IMR-90 (cell line): ENCODE data around the gene ECSIT. TPM values are rescaled to one million over a fixed set of nuclear protein-coding genes. Genes with fewer than 3 reads are reported as not detected.

ENCODE experiments used
- ATAC-seq: fragments of 200-7000 bp; cut with Tn5 transposase; 2 replicates; pipeline ENCODE4 v1.9.1; 2020; ENCODE audit warnings: low read depth, mild to moderate bottlenecking, moderate library complexity
- BruUV-seq: library from RNA; stranded (reverse); fragments of 400-500 nt; replicated peaks from 2 replicates; lab custom pipeline; 2021; lab: Mats Ljungman, UMichigan
- CTCF ChIA-PET: fragments of 300-600 bp; formaldehyde crosslinking; extraction: SDS; loops from one replicate; lab custom pipeline; 2021; ENCODE audit warnings: antibody characterized with exemption; lab: Yijun Ruan, JAX
- POLR2A ChIA-PET: fragments of 300-600 bp; sonication (Branson Sonifier 250); formaldehyde crosslinking; loops from one replicate; lab custom pipeline; 2022; ENCODE audit warnings: antibody characterized with exemption; ENCODE audit not compliant: unreplicated experiment; lab: Charles Lee
- DNase-seq: peaks from one replicate; pipeline ENCODE4 v3.0.0; 2013
- H2AFZ ChIP-seq: replicated peaks from 2 replicates; pipeline ENCODE3; 2013; ENCODE audit warnings: low read length, mild to moderate bottlenecking; ENCODE audit not compliant: poor library complexity
- H2AK5ac ChIP-seq: 2 replicates; pipeline ENCODE4 v1.6.1; 2013; ENCODE audit warnings: low read depth, low read length, inconsistent platforms
- H2AK9ac ChIP-seq: replicated peaks from 2 replicates; pipeline ENCODE3; 2013; ENCODE audit warnings: mild to moderate bottlenecking, low read depth, low read length, moderate library complexity; ENCODE audit not compliant: poor library complexity
- H2BK120ac ChIP-seq: 2 replicates; pipeline ENCODE4 v1.6.1; 2013; ENCODE audit warnings: low read depth, low read length, inconsistent platforms
- H2BK15ac ChIP-seq: 3 replicates; pipeline ENCODE4 v1.6.1; 2013; ENCODE audit warnings: low read depth, low read length, inconsistent platforms
- H2BK20ac ChIP-seq: 2 replicates; pipeline ENCODE4 v1.6.1; 2013; ENCODE audit warnings: low read depth, mild to moderate bottlenecking, inconsistent platforms, low read length, moderate library complexity
- H2BK5ac ChIP-seq: 2 replicates; pipeline ENCODE4 v1.6.1; 2013; ENCODE audit warnings: mild to moderate bottlenecking, low read depth, low read length, inconsistent platforms; ENCODE audit not compliant: poor library complexity, severe bottlenecking
- H3K14ac ChIP-seq: replicated peaks from 2 replicates; pipeline ENCODE4 v1.6.1; 2013; ENCODE audit warnings: low read depth, low read length, inconsistent platforms
- H3K18ac ChIP-seq: 2 replicates; pipeline ENCODE4 v1.6.1; 2013; ENCODE audit warnings: low read depth, low read length, control low read depth
- H3K23ac ChIP-seq: 2 replicates; pipeline ENCODE4 v1.6.1; 2013; ENCODE audit warnings: low read depth, low read length, inconsistent platforms
- H3K27ac ChIP-seq: 2 replicates; pipeline ENCODE4 v1.5.1; 2013; ENCODE audit warnings: mild to moderate bottlenecking, control low read depth, low read length; ENCODE audit not compliant: insufficient read depth
- H3K27me3 ChIP-seq: 2 replicates; pipeline ENCODE4 v1.6.1; 2013; ENCODE audit warnings: low read length; ENCODE audit not compliant: control insufficient read depth, insufficient read depth
- H3K36me3 ChIP-seq: 2 replicates; pipeline ENCODE4 v1.6.1; 2013; ENCODE audit warnings: low read length, mixed read lengths; ENCODE audit not compliant: control insufficient read depth, insufficient read depth
- H3K4ac ChIP-seq: 2 replicates; pipeline ENCODE4 v1.6.1; 2013; ENCODE audit warnings: low read depth, low read length, inconsistent platforms
- H3K4me1 ChIP-seq: 2 replicates; pipeline ENCODE4 v1.6.1; 2013; ENCODE audit warnings: low read length, mixed read lengths; ENCODE audit not compliant: control insufficient read depth, insufficient read depth
- H3K4me2 ChIP-seq: 2 replicates; pipeline ENCODE4 v1.6.1; 2013; ENCODE audit warnings: low read depth, mild to moderate bottlenecking, control low read depth, low read length, moderate library complexity
- H3K4me3 ChIP-seq: 2 replicates; pipeline ENCODE4 v1.5.1; 2013; ENCODE audit warnings: low read depth, mild to moderate bottlenecking, control low read depth, low read length, moderate library complexity; ENCODE audit not compliant: insufficient read depth
- H3K56ac ChIP-seq: 2 replicates; pipeline ENCODE4 v1.6.1; 2013; ENCODE audit warnings: low read length, inconsistent platforms; ENCODE audit not compliant: insufficient read depth; ENCODE audit errors: extremely low read depth
- H3K79me1 ChIP-seq, 2 experiments: 2 replicates each; pipeline ENCODE4 v1.6.1; 2013; ENCODE audit warnings: low read length in 2 of 2, inconsistent platforms in 1 of 2, low read depth in 1 of 2
- H3K9ac ChIP-seq: 2 replicates; pipeline ENCODE4 v1.6.1; 2013; ENCODE audit warnings: low read depth, low read length, control low read depth
- H3K9me1 ChIP-seq: 2 replicates; pipeline ENCODE4 v1.6.1; 2013; ENCODE audit warnings: low read length, inconsistent platforms; ENCODE audit not compliant: insufficient read depth
- H3K9me3 ChIP-seq: 2 replicates; pipeline ENCODE4 v1.6.1; 2013; ENCODE audit warnings: low read length; ENCODE audit not compliant: control insufficient read depth, insufficient read depth
- H4K20me1 ChIP-seq: 2 replicates; pipeline ENCODE4 v1.6.1; 2013; ENCODE audit warnings: low read length, inconsistent platforms; ENCODE audit not compliant: insufficient read depth
- H4K5ac ChIP-seq: 2 replicates; pipeline ENCODE4 v1.6.1; 2013; ENCODE audit warnings: mild to moderate bottlenecking, low read depth, low read length, control low read depth
- H4K8ac ChIP-seq, 2 experiments: 2 replicates each; pipeline ENCODE4 v1.6.1; 2013; ENCODE audit warnings: low read depth in 2 of 2, low read length in 2 of 2, control low read depth in 1 of 2, inconsistent platforms in 1 of 2
- H4K91ac ChIP-seq: 2 replicates; pipeline ENCODE4 v1.6.1; 2013; ENCODE audit warnings: low read depth, low read length, inconsistent platforms; ENCODE audit not compliant: insufficient read depth
- CHD1 ChIP-seq: IDR thresholded peaks from 2 replicates; pipeline ENCODE4 v1.6.1; 2012; ENCODE audit warnings: low read depth, low read length, improper control_type of control experiment
- ELK1 ChIP-seq: fragments of 150-350 bp; IDR thresholded peaks from 2 replicates; pipeline ENCODE4 v1.6.1; 2016; ENCODE audit warnings: low read depth, mild to moderate bottlenecking, low read length, moderate library complexity, borderline replicate concordance
- FOS ChIP-seq: fragments of 150-350 bp; IDR thresholded peaks from 2 replicates; pipeline ENCODE4 v1.6.1; 2016; ENCODE audit warnings: low read depth, low read length
- MXI1 ChIP-seq: IDR thresholded peaks from 2 replicates; pipeline ENCODE4 v1.6.1; 2012; ENCODE audit warnings: low read depth, mild to moderate bottlenecking, low read length, moderate library complexity, borderline replicate concordance
- SMC3 ChIP-seq: fragments of 150-350 bp; IDR thresholded peaks from 2 replicates; pipeline ENCODE4 v1.6.1; 2016; ENCODE audit warnings: low read depth, mild to moderate bottlenecking, antibody characterized with exemption, low read length, moderate library complexity
- WGBS, 2 experiments: methylation state at CpG; one replicate each; pipeline versions ENCODE4 v1.1.5 to v1.1.7; 2013; ENCODE audit warnings: missing lambda C conversion rate in 2 of 2; ENCODE audit not compliant: insufficient read length in 1 of 2; ENCODE audit errors: extremely low coverage in 2 of 2; 5-methylcytosine and 5-hydroxymethylcytosine counted together
- dilution Hi-C: fragments of 300-500 bp; cut with HindIII; formaldehyde crosslinking; loops from one replicate; pipeline ENCODE4 v1.14.3; 2018; ENCODE audit warnings: low sequenced_read_pairs; ENCODE audit not compliant: unreplicated experiment
- in situ Hi-C: fragments of 300-500 bp; cut with MboI; formaldehyde crosslinking; loops from 3 replicates; pipeline ENCODE4 v1.14.3; 2019; ENCODE audit warnings: low sequenced_read_pairs, inconsistent platforms, mixed read lengths
- intact Hi-C: fragments of 100-400 bp; cut with micrococcal nuclease; formaldehyde crosslinking; loops from 2 replicates; pipeline ENCODE4 v1.10.0; 2022
- polyA plus RNA-seq, 3 experiments: library from polyadenylated mRNA; depleted of rRNA; stranded (reverse); fragments of >200 nt; gene quantifications; 2 replicates each; pipeline ENCODE4 v1.2.3, GENCODE V29; 2012; ENCODE audit warnings: low replicate concordance in 1 of 3
- total RNA-seq: library from RNA; depleted of rRNA; stranded (reverse); fragments of >200 nt; gene quantifications from 2 replicates; pipeline ENCODE4 v1.2.3, GENCODE V29; 2012

The ECSIT gene
- total and polyA plus RNA-seq, 2 of the 4 experiments (the other 2 are of a cell fraction): 30.5 to 42.3 TPM

- H2BK20ac ChIP-seq: no peak overlapping the region
- no TSS peak for BruUV-seq
- H3K4me1 ChIP-seq: no peaks in the 10 kb centered on the region
- no peak overlapping the region for H4K91ac ChIP-seq
- POLR2A ChIA-PET: no interaction called here
- peak overlapping the region; percentile 43 for H2AFZ ChIP-seq
- in situ Hi-C loops: no loop called here
- no peak overlapping the region for H4K8ac ChIP-seq
- intact Hi-C loops: no loop called here
- H3K56ac ChIP-seq: no peak overlapping the region
- no peak for DNase-seq
- no peaks in the 10 kb centered on the region for H3K9me3 ChIP-seq
- H2BK15ac ChIP-seq: no peak overlapping the region
- no peaks in the 10 kb centered on the region for H3K9me1 ChIP-seq
- no peak overlapping the region for H3K27ac ChIP-seq
- no peak overlapping the region for H3K4me2 ChIP-seq
- WGBS, 2 experiments: 82% methylated on average over 10 of the region's 19 CpGs; no CpG with 5 or more reads in 1 of the 2 experiments
- H3K9ac ChIP-seq: no peak overlapping the region
- no peaks in the 10 kb centered on the region; the same call in 1 of the 2 replicates for H3K27me3 ChIP-seq
- no peak overlapping the region for H2BK120ac ChIP-seq
- no peak overlapping the region for H2BK5ac ChIP-seq
- dilution Hi-C loops: no loop called here
- H2AK9ac ChIP-seq: no peak overlapping the region
- H3K36me3 ChIP-seq: no peaks in the 10 kb centered on the region
- no peaks in the 10 kb centered on the region for H3K79me1 ChIP-seq
- H3K23ac ChIP-seq: no peak overlapping the region; the same call in 1 of the 2 replicates
- CTCF ChIA-PET: no interaction called here
- no peak for ATAC-seq
- H4K20me1 ChIP-seq: no peaks in the 10 kb centered on the region
- no peak overlapping the region for H3K14ac ChIP-seq
- TF ChIP-seq FOS (no peak), SMC3 (no peak), MXI1 (no peak), CHD1 (no peak), ELK1 (no peak)
- H3K4me3 ChIP-seq: no peak overlapping the region
- no peak overlapping the region for H3K18ac ChIP-seq
- H2AK5ac ChIP-seq: no peak overlapping the region
- no peak overlapping the region for H3K4ac ChIP-seq
- H4K5ac ChIP-seq: no peak overlapping the region
Measured at GRCh38 chr19:11458236-11458900, 70.6 kb downstream of the ECSIT start.
